Measurements from ENCODE around the gene COL1A1. TPM values are rescaled to one million over a fixed set of nuclear protein-coding genes. Genes with fewer than 3 reads are reported as not detected.

The COL1A1 gene
- total RNA-seq, 1 experiment from 2014 or later, result 104 TPM

- H3K79me2 ChIP-seq (ENCODE audit: insufficient read depth, low read length), result no peaks in the 10 kb centered on the region
- H4K20me1 ChIP-seq (ENCODE audit: control insufficient read depth, insufficient read depth, insufficient read length), result peaks cover 3% of the 10 kb centered on the region
- no peaks in the 10 kb centered on the region; a peak in 1 of 7 replicates for H3K36me3 Mint-ChIP-seq (ENCODE audit: insufficient read depth in 1 of 3, low read depth in 3 of 3)
- no peak overlapping the region for H2AK5ac ChIP-seq (ENCODE audit: insufficient read length, low read length)
- H3K9me3 Mint-ChIP-seq, result no peaks in the 10 kb centered on the region
- no peaks in the 10 kb centered on the region for H3K79me1 ChIP-seq (ENCODE audit: insufficient read depth, low read depth, low read length, poor library complexity, severe bottlenecking)
- H3K4me1 ChIP-seq (ENCODE audit: insufficient read depth, low read length), result peaks cover 4% of the 10 kb centered on the region; the same call in 1 of the 2 replicates
- peaks cover 34 to 46% of the 10 kb centered on the region in 2 experiments for H3K4me1 Mint-ChIP-seq
- no peak overlapping the region for H3K56ac ChIP-seq (ENCODE audit: insufficient read length, low read depth, low read length)
- peak overlapping the region in 2 of 3 experiments; percentile 75 to 80; a peak in 3 of 7 replicates for H3K27ac Mint-ChIP-seq
- H2BK5ac ChIP-seq (ENCODE audit: insufficient read length, low read length), result no peak overlapping the region
- H4K8ac ChIP-seq (replicated peaks; ENCODE audit: insufficient read length, low read depth, low read length), result no peak overlapping the region
- H3K4me3 Mint-ChIP-seq, result peak overlapping the region; percentile 66 to 85
- H3T11ph ChIP-seq (ENCODE audit: low read length), result no peak overlapping the region
- H3K27me3 Mint-ChIP-seq (ENCODE audit: low read depth), result peaks cover 13% of the 10 kb centered on the region
- H2BK20ac ChIP-seq (ENCODE audit: low read depth, low read length, poor library complexity, severe bottlenecking), result no peak overlapping the region
- H3K27ac ChIP-seq (ENCODE audit: insufficient read length, low read depth, low read length), result no peak overlapping the region
- H3K18ac ChIP-seq (ENCODE audit: insufficient read length, low read depth, low read length), result peak overlapping the region; percentile 1
- no peak overlapping the region for H3K14ac ChIP-seq (ENCODE audit: insufficient read depth, low read length)
- no peaks in the 10 kb centered on the region for H3K9me3 ChIP-seq (ENCODE audit: control insufficient read depth, low read depth, low read length)
- no peak overlapping the region for H3K23ac ChIP-seq (ENCODE audit: insufficient read length, low read depth, low read length)
- H3K4me2 ChIP-seq (ENCODE audit: insufficient read depth, insufficient read length, low read length), result peak overlapping the region; percentile 78
- no peak overlapping the region for H2BK120ac ChIP-seq (ENCODE audit: low read depth, low read length, poor library complexity, severe bottlenecking)
- no peak overlapping the region for H3K4ac ChIP-seq (ENCODE audit: low read depth, low read length)
- no peak overlapping the region for H2AFZ ChIP-seq (ENCODE audit: low read length)
- no peak overlapping the region for H4K91ac ChIP-seq (ENCODE audit: insufficient read length, low read depth, low read length)
- H2BK12ac ChIP-seq (ENCODE audit: insufficient read length, low read depth, low read length), result no peak overlapping the region
- TF ChIP-seq CTCF (conservative IDR thresholded peaks at IDR 0.05), result peak; percentile 69
- H2BK15ac ChIP-seq (ENCODE audit: low read depth, low read length), result no peak overlapping the region
- no peak overlapping the region for H3K9ac ChIP-seq (ENCODE audit: extremely low read depth, insufficient read length, low read length)
- no CpG with 5 or more reads among the region's 40 CpGs for WGBS (ENCODE audit: extremely low coverage, insufficient read length, low lambda C conversion rate)
- peaks cover 25% of the 10 kb centered on the region for H3K23me2 ChIP-seq (ENCODE audit: insufficient read length, low read depth, low read length, poor library complexity, severe bottlenecking)
- DNase-seq, result peak; percentile 96
- no peak overlapping the region for H4K5ac ChIP-seq (ENCODE audit: insufficient read length, low read depth, low read length)
- no peaks in the 10 kb centered on the region; the same call in 1 of the 2 replicates for H3K27me3 ChIP-seq (ENCODE audit: insufficient read depth, low read length)
Measured at GRCh38 chr17:50151041-50151936, 50.1 kb downstream of the COL1A1 start.

Data from H9 (cell line).